Peyer's patch (tissue), 4 donors: ENCODE results near the gene B3GALT6.

Source experiments
- POLR2A ChIP-seq, 2 donors: fragments of 450-650 bp; IDR thresholded peaks; one replicate each; pipeline ENCODE4 v1.5.1; 2017; ENCODE audit warnings: antibody characterized with exemption in 2 of 2, mild to moderate bottlenecking in 2 of 2, moderate library complexity in 2 of 2
- TF ChIP-seq, protein P1 (sequence below), 6 experiments: fragments of 450-650 bp in 4 of 6; fragments of 200-600 bp in 2 of 6; sonication (generic) in 1 of 6; IDR thresholded peaks; one replicate each; pipeline ENCODE4 v1.5.1; 2017 to 2019; ENCODE audit warnings: antibody characterized with exemption in 6 of 6, mild to moderate bottlenecking in 3 of 6, moderate library complexity in 1 of 6

DNA sequence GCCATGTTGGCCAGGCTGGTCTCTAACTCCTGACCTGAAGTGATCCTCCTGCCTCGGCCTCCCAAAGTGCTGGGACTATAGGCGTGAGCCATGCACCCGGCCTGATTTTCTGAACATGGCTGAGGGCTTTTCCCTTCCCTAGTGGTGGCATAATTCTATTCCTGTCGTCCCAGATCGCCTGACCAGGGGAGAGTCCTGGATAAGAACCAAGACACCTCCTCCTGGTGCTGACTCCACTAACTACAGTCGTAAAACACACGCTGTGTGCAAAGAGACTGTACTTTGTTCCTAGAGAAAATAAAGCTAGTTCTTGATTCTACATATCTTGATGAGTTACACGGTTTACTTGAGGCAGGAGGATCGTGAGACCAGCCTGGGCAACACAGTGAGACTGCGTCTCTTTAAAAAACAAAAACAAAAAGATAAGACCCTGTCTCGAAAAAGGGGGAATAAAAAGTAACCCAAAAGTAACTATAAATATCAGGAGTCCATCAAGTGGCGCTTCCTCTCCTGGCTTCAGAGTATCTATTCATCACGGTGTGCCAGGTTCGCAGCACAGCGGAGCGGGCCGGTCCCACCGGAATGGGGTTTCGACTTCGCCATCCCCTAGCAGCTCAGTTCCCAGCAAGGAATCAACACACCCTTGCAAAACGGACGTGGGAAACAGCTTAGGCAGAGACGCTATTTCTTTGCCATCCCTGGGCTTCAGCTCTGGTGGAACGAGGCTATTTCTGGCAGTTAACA, 1.2 kb upstream of the B3GALT6 start:
- TF ChIP-seq POLR2A (IDR thresholded peaks at IDR 0.05): peak; percentile 65 to 73
- TF ChIP-seq, protein P1, sequence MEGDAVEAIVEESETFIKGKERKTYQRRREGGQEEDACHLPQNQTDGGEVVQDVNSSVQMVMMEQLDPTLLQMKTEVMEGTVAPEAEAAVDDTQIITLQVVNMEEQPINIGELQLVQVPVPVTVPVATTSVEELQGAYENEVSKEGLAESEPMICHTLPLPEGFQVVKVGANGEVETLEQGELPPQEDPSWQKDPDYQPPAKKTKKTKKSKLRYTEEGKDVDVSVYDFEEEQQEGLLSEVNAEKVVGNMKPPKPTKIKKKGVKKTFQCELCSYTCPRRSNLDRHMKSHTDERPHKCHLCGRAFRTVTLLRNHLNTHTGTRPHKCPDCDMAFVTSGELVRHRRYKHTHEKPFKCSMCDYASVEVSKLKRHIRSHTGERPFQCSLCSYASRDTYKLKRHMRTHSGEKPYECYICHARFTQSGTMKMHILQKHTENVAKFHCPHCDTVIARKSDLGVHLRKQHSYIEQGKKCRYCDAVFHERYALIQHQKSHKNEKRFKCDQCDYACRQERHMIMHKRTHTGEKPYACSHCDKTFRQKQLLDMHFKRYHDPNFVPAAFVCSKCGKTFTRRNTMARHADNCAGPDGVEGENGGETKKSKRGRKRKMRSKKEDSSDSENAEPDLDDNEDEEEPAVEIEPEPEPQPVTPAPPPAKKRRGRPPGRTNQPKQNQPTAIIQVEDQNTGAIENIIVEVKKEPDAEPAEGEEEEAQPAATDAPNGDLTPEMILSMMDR (IDR thresholded peaks at IDR 0.05): peak in 4 of 6 experiments; percentile 21 to 74 (median 68)
